HCT116 (cell line): ENCODE results near the gene PLCB2. TPM values are rescaled to one million over a fixed set of nuclear protein-coding genes. Genes with fewer than 3 reads are reported as not detected.

Experiments used
- ATAC-seq: fragments of 200-7000 bp; cut with Tn5 transposase; 2 replicates; pipeline ENCODE4 v1.9.1; 2020; ENCODE audit warnings: mild to moderate bottlenecking, moderate library complexity
- BruUV-seq: library from RNA; stranded (reverse); fragments of 400-500 nt; replicated peaks from 2 replicates; lab custom pipeline; 2021; lab: Mats Ljungman, UMichigan
- CTCF ChIA-PET: fragments of 300-600 bp; sonication (Branson Sonifier 250); formaldehyde crosslinking; loops from one replicate; lab custom pipeline; 2021; ENCODE audit warnings: antibody characterized with exemption; lab: Charles Lee
- POLR2A ChIA-PET: fragments of 300-600, 350-600 bp; sonication (Branson Sonifier 250); formaldehyde crosslinking; loops from one replicate; lab custom pipeline; 2021; ENCODE audit warnings: antibody characterized with exemption; lab: Charles Lee
- RAD21 ChIA-PET, 2 experiments: fragments of 300-600 bp; sonication (Branson Sonifier 250); formaldehyde crosslinking; loops; one replicate each; lab custom pipeline; 2023; ENCODE audit warnings: low total read pairs in 2 of 2; ENCODE audit not compliant: uncharacterized antibody in 2 of 2, unreplicated experiment in 2 of 2, low non-redundant PET in 1 of 2; lab: Charles Lee
- DNase-seq: peaks from one replicate; pipeline ENCODE4 v3.0.0-alpha.2; 2010; ENCODE audit warnings: low read depth, low spot score
- H2AFZ ChIP-seq: fragments of 200-600 bp; shearing (Covaris generic), sonication (generic); 2 replicates; pipeline ENCODE4 v1.6.1; 2017; ENCODE audit warnings: low read depth, mixed run types, mixed read lengths, antibody characterized with exemption, low read length; ENCODE audit not compliant: poor library complexity, severe bottlenecking
- H3K27ac ChIP-seq: 2 replicates; pipeline ENCODE4 v1.5.1; 2012; ENCODE audit warnings: low read depth, low read length
- H3K27me3 ChIP-seq: fragments of 200-600 bp; sonication (generic); 2 replicates; pipeline ENCODE4 v1.6.1; 2016; ENCODE audit warnings: mixed run types, low read length, mixed read lengths; ENCODE audit not compliant: insufficient read depth
- H3K36me3 ChIP-seq, 2 experiments: fragments of 200-500 bp in 1 of 2; fragments of 200-600 bp in 1 of 2; sonication (Bioruptor generic) in 1 of 2; sonication (generic) in 1 of 2; 2 replicates each; pipeline versions ENCODE4 v1.5.1 to v1.6.1; 2014 to 2016; ENCODE audit warnings: low read length in 2 of 2, inconsistent platforms in 1 of 2, mixed read lengths in 1 of 2, mixed run types in 1 of 2; ENCODE audit not compliant: insufficient read depth in 2 of 2, control insufficient read depth in 1 of 2
- H3K4me1 ChIP-seq, 2 experiments: fragments of 200-600 bp in 1 of 2; sonication (generic) in 1 of 2; 2 replicates each; pipeline versions ENCODE4 v1.5.1 to v1.6.1; 2012 to 2017; ENCODE audit warnings: low read length in 2 of 2, inconsistent platforms in 1 of 2, mild to moderate bottlenecking in 1 of 2, mixed read lengths in 1 of 2, mixed run types in 1 of 2, moderate library complexity in 1 of 2; ENCODE audit not compliant: insufficient read depth in 2 of 2, control insufficient read depth in 1 of 2
- H3K4me2 ChIP-seq: fragments of 200-600 bp; sonication (generic); 2 replicates; pipeline ENCODE4 v1.6.1; 2017; ENCODE audit warnings: mixed run types, low read length, mixed read lengths
- H3K4me3 ChIP-seq, 2 experiments: fragments of 200-600 bp in 1 of 2; sonication (generic) in 1 of 2; replicated peaks in 1 of 2; 2 replicates each; pipeline ENCODE4 v1.5.1; 2011 to 2016; ENCODE audit warnings: low read length in 2 of 2, control low read depth in 1 of 2, low read depth in 1 of 2, mild to moderate bottlenecking in 1 of 2, mixed read lengths in 1 of 2, mixed run types in 1 of 2
- H3K79me2 ChIP-seq: fragments of 200-600 bp; sonication (generic); 2 replicates; pipeline ENCODE4 v1.6.1; 2017; ENCODE audit warnings: mild to moderate bottlenecking, mixed run types, low read length, moderate library complexity, mixed read lengths; ENCODE audit not compliant: insufficient read depth
- H3K9ac ChIP-seq: fragments of 200-600 bp; sonication (generic); 2 replicates; pipeline ENCODE4 v1.6.1; 2016; ENCODE audit warnings: low read length, mixed read lengths
- H3K9me2 ChIP-seq: fragments of 200-600 bp; sonication (generic), shearing (Covaris generic); 2 replicates; pipeline ENCODE4 v1.6.1; 2017; ENCODE audit warnings: mixed run types, mild to moderate bottlenecking, moderate library complexity; ENCODE audit not compliant: insufficient read depth
- H3K9me3 ChIP-seq, 2 experiments: fragments of 200-500 bp in 1 of 2; fragments of 200-600 bp in 1 of 2; sonication (Bioruptor generic) in 1 of 2; sonication (generic) in 1 of 2; 2 replicates each; pipeline ENCODE4 v1.6.1; 2014 to 2017; ENCODE audit warnings: low read length in 2 of 2, mixed read lengths in 2 of 2, inconsistent platforms in 1 of 2, low read depth in 1 of 2, mild to moderate bottlenecking in 1 of 2, mixed run types in 1 of 2, moderate library complexity in 1 of 2; ENCODE audit not compliant: control insufficient read depth in 1 of 2, insufficient read depth in 1 of 2
- H4K20me1 ChIP-seq: fragments of 200-600 bp; sonication (generic), shearing (Covaris generic); 2 replicates; pipeline ENCODE4 v1.6.1; 2017; ENCODE audit warnings: mixed run types, mild to moderate bottlenecking, moderate library complexity; ENCODE audit not compliant: insufficient read depth
- EZH2phosphoT487 ChIP-seq: fragments of 200-600 bp; IDR thresholded peaks from 2 replicates; pipeline ENCODE4 v1.6.1; 2018; ENCODE audit warnings: antibody characterized with exemption, borderline replicate concordance
- JUND ChIP-seq: IDR thresholded peaks from 2 replicates; pipeline ENCODE4 v1.6.1; 2012
- RAD21 ChIP-seq: IDR thresholded peaks from 2 replicates; pipeline ENCODE4 v1.6.1; 2012; ENCODE audit warnings: low read depth, mild to moderate bottlenecking
- SIN3A ChIP-seq: IDR thresholded peaks from 2 replicates; pipeline ENCODE4 v1.6.1; 2012; ENCODE audit warnings: low read depth
- intact Hi-C: fragments of 100-400 bp; cut with micrococcal nuclease; formaldehyde crosslinking; loops from 2 replicates; pipeline ENCODE4 v1.10.0; 2022
- total RNA-seq: library from RNA; stranded (reverse); gene quantifications from one replicate; pipeline ENCODE4 v1.2.1, GENCODE V29; 2021; ENCODE audit not compliant: unreplicated experiment
- TF ChIP-seq, protein P1 (sequence below), 3 experiments: fragments of 200-600 bp in 1 of 3; sonication (generic) in 1 of 3; IDR thresholded peaks in 2 of 3; conservative IDR thresholded peaks in 1 of 3; 2 replicates each; pipeline ENCODE4 v1.5.1; 2012 to 2017; ENCODE audit warnings: low read depth in 2 of 3, low read length in 2 of 3, antibody characterized with exemption in 1 of 3, borderline replicate concordance in 1 of 3, control low read depth in 1 of 3, mild to moderate bottlenecking in 1 of 3, mixed read lengths in 1 of 3, mixed run types in 1 of 3, moderate library complexity in 1 of 3; ENCODE audit not compliant: insufficient read depth in 1 of 3

PLCB2 gene
- total RNA-seq, 1 experiment from 2014 or later = 2.8 TPM

DNA sequence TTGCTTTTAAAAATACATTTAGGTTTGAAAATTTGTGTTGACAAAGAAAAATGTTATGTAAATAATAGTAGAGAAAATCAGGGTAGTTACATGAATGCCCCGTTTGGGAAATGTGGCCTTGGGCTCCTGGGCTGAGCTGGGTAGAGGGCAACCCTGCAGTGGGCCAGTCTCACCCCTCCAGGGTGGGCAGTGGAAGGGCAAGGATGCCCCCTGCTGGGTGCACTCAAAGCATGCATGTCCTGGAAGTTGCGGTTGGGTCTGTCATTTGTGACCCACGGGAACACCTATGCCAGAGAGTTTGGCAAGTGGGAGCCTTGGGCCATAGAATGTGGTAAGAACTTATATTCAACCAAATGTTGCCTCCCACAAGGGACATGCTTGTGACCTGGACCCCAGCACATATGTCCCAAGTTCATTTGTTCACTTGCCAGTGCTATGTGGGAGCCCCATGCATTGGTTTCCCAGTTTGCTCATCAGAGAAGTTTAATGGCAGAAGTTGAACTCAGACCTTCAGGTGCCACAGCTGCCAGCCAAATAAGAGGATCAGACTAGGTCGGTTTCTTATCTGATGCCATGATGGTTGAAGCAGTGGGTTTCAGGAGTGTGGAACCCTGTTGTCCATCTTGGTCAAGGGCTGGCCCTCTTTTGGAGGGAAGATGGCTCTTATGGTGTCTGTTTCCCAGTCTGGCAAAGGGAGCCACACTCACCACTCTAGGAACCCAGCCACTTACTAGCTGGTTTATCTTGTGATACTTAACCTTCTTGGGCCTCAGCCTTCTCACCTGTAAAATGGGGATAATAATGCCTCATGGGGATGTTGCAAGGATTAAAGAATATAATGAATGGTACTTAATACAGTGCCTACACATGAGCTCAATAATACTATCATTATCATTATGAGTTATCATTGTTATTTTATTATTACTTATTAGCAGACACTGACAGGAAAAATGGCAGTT lies 2.5 kb upstream of the PLCB2 start:
- Histone ChIP-seq H3K4me3 (no peak overlapping the region), H3K4me2 (no peak overlapping the region), H3K9me3 (no peaks in the 10 kb centered on the region), H3K79me2 (no peaks in the 10 kb centered on the region), H3K36me3 (no peaks in the 10 kb centered on the region), H3K9me2 (no peaks in the 10 kb centered on the region), H3K9ac (no peak overlapping the region), H3K4me1 (peaks cover 8 to 25% of the 10 kb centered on the region in 2 experiments; a peak in 3 of 4 replicates), H2AFZ (no peak overlapping the region), H4K20me1 (no peaks in the 10 kb centered on the region), H3K27me3 (0 out of 2 replicates have a peak, but pooled peaks cover 6% of the 10 kb centered on the region), H3K27ac (no peak overlapping the region)
- no TSS peak for BruUV-seq
- DNase-seq = peak; percentile 40
- CTCF ChIA-PET = interaction anchor here (0.7 to 9.7 kb wide), 21 partner anchors 8 to 265 kb away, joined by 3 to 134 read pairs (median 5); partner anchors contain the start of genes ANKRD63 and PAK6
- POLR2A ChIA-PET = interaction anchor here (1.8 kb wide), 1 partner anchor 31 kb away, joined by 5 read pairs; no protein-coding TSS in a partner anchor
- intact Hi-C loops = loop anchor here (1.0 to 10.0 kb wide), 3 partner anchors 31 to 625 kb away; no protein-coding TSS in a partner anchor
- no peak for TF ChIP-seq SIN3A
- no peak for TF ChIP-seq JUND
- TF ChIP-seq EZH2phosphoT487 = no peak
- TF ChIP-seq, protein P1, sequence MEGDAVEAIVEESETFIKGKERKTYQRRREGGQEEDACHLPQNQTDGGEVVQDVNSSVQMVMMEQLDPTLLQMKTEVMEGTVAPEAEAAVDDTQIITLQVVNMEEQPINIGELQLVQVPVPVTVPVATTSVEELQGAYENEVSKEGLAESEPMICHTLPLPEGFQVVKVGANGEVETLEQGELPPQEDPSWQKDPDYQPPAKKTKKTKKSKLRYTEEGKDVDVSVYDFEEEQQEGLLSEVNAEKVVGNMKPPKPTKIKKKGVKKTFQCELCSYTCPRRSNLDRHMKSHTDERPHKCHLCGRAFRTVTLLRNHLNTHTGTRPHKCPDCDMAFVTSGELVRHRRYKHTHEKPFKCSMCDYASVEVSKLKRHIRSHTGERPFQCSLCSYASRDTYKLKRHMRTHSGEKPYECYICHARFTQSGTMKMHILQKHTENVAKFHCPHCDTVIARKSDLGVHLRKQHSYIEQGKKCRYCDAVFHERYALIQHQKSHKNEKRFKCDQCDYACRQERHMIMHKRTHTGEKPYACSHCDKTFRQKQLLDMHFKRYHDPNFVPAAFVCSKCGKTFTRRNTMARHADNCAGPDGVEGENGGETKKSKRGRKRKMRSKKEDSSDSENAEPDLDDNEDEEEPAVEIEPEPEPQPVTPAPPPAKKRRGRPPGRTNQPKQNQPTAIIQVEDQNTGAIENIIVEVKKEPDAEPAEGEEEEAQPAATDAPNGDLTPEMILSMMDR (IDR thresholded peaks at IDR 0.05 in 2 of 3, conservative IDR thresholded peaks at IDR 0.05 in 1 of 3; ENCODE audit: borderline replicate concordance in 1 of 3, insufficient read depth in 1 of 3, low read depth in 2 of 3, low read length in 2 of 3) = peak; percentile 86 to 92 (median 86)
- peak; percentile 95 for TF ChIP-seq RAD21
- RAD21 ChIA-PET = interaction anchor here (0.9 to 3.5 kb wide), 6 partner anchors 19 to 93 kb away, joined by 3 to 18 read pairs (median 4); no protein-coding TSS in a partner anchor
- peak; percentile 87 for ATAC-seq
